Suprapubic skin (tissue), 4 donors: Measurements from ENCODE around the gene SH3BP4. TPM values are rescaled to one million over a fixed set of nuclear protein-coding genes. Genes with fewer than 3 reads are reported as not detected.

ENCODE experiments used
- DNase-seq, 2 donors: peaks; one replicate each; pipeline ENCODE4 v3.0.0-alpha.2; 2019; ENCODE audit warnings: low spot score in 2 of 2
- H3K27ac ChIP-seq: fragments of 200-600 bp; sonication (generic); one replicate; pipeline ENCODE4 v1.5.1; 2019
- H3K27me3 ChIP-seq: fragments of 200-600 bp; sonication (generic); one replicate; pipeline ENCODE4 v1.5.1; 2019
- H3K36me3 ChIP-seq: fragments of 200-600 bp; sonication (generic); one replicate; pipeline ENCODE4 v1.5.1; 2019
- H3K4me1 ChIP-seq: fragments of 200-600 bp; sonication (generic); one replicate; pipeline ENCODE4 v1.5.1; 2019
- H3K4me3 ChIP-seq: fragments of 200-600 bp; sonication (generic); one replicate; pipeline ENCODE4 v1.5.1; 2019; ENCODE audit warnings: mild to moderate bottlenecking
- H3K9me3 ChIP-seq: fragments of 200-600 bp; sonication (generic); one replicate; pipeline ENCODE4 v1.5.1; 2019
- CTCF ChIP-seq, 2 donors: fragments of 200-600 bp in 1 of 2; fragments of 450-650 bp in 1 of 2; sonication (generic) in 1 of 2; IDR thresholded peaks; one replicate each; pipeline ENCODE4 v1.5.1; 2016 to 2019; ENCODE audit warnings: antibody characterized with exemption in 2 of 2, mild to moderate bottlenecking in 1 of 2, moderate library complexity in 1 of 2
- EP300 ChIP-seq: sonication (generic); formaldehyde crosslinking; IDR thresholded peaks from one replicate; pipeline ENCODE4 v1.6.1; 2017; ENCODE audit warnings: antibody characterized with exemption
- POLR2A ChIP-seq, 2 donors: fragments of 450-650 bp; IDR thresholded peaks; one replicate each; pipeline ENCODE4 v1.6.1; 2017; ENCODE audit warnings: antibody characterized with exemption in 2 of 2, mild to moderate bottlenecking in 2 of 2, moderate library complexity in 2 of 2
- POLR2AphosphoS5 ChIP-seq, 3 donors: sonication (generic); formaldehyde crosslinking; IDR thresholded peaks; one replicate each; pipeline ENCODE4 v1.6.1; 2017; ENCODE audit warnings: antibody characterized with exemption in 3 of 3
- WGBS: methylation state at CpG from one replicate; pipeline ENCODE4 v1.1.5; 2018; 5-methylcytosine and 5-hydroxymethylcytosine counted together
- total RNA-seq, 4 donors: library from RNA; depleted of rRNA; stranded (reverse); fragments of >200 nt; gene quantifications; one replicate each; pipeline ENCODE4 v1.1.0, GENCODE V29; 2016

Gene SH3BP4
- total RNA-seq: 10 to 100 TPM; 38.6 to 82.6 (median 58.6) TPM

- WGBS: no CpG with 5 or more reads among the region's 88 CpGs
- H3K4me3 ChIP-seq: peak within 1 kb of the TSS; percentile 94
- H3K27ac ChIP-seq: peak within 1 kb of the TSS; percentile 92
- no peaks in the 10 kb centered on the region for H3K36me3 ChIP-seq
- H3K4me1 ChIP-seq: peaks cover 39% of the 10 kb centered on the region
- DNase-seq: peak; percentile 88
- peak in 1 of 2 donors; percentile 35 for TF ChIP-seq POLR2A (IDR thresholded peaks at IDR 0.05)
- no peak for TF ChIP-seq POLR2AphosphoS5 (IDR thresholded peaks at IDR 0.05)
- no peaks in the 10 kb centered on the region for H3K9me3 ChIP-seq
- no peaks in the 10 kb centered on the region for H3K27me3 ChIP-seq
These were observed at the start of gene SH3BP4 for GRCh38 chr2:234951664-234952269. SH3BP4 (plus strand) TSS chr2:234952017; CDS start chr2:235035003, 82,986 bp downstream.

GRCh38 chr2:234904785-234905184, 47.0 kb upstream of the SH3BP4 start:
- Histone ChIP-seq H3K9me3 (no peaks in the 10 kb centered on the region), H3K36me3 (no peaks in the 10 kb centered on the region), H3K4me1 (no peaks in the 10 kb centered on the region), H3K4me3 (no peak overlapping the region), H3K27me3 (no peaks in the 10 kb centered on the region), H3K27ac (no peak overlapping the region)
- TF ChIP-seq POLR2A (IDR thresholded peaks at IDR 0.05) (no peak), CTCF (IDR thresholded peaks at IDR 0.05) (no peak), POLR2AphosphoS5 (IDR thresholded peaks at IDR 0.05) (no peak), EP300 (no peak)
- DNase-seq: no peak
- WGBS: 100% methylated on average over 2 of the region's 2 CpGs

- 75% methylated on average over 12 of the region's 12 CpGs for WGBS
- no peak overlapping the region for H3K27ac ChIP-seq
- DNase-seq: no peak
- no peaks in the 10 kb centered on the region for H3K4me1 ChIP-seq
- H3K36me3 ChIP-seq: no peaks in the 10 kb centered on the region
- H3K9me3 ChIP-seq: no peaks in the 10 kb centered on the region
- TF ChIP-seq POLR2A (IDR thresholded peaks at IDR 0.05): no peak
- no peak for TF ChIP-seq EP300
- TF ChIP-seq CTCF (IDR thresholded peaks at IDR 0.05): no peak
- no peak for TF ChIP-seq POLR2AphosphoS5 (IDR thresholded peaks at IDR 0.05)
- H3K4me3 ChIP-seq: no peak overlapping the region
- H3K27me3 ChIP-seq: no peaks in the 10 kb centered on the region
These were observed 46.1 kb upstream of the SH3BP4 start for GRCh38 chr2:234905547-234906265.

GRCh38 chr2:234910186-234910679, 41.6 kb upstream of the SH3BP4 start:
- Histone ChIP-seq H3K4me1 (no peaks in the 10 kb centered on the region), H3K27ac (no peak overlapping the region), H3K27me3 (no peaks in the 10 kb centered on the region), H3K36me3 (no peaks in the 10 kb centered on the region), H3K9me3 (no peaks in the 10 kb centered on the region), H3K4me3 (no peak overlapping the region)
- TF ChIP-seq POLR2A (IDR thresholded peaks at IDR 0.05) (no peak), POLR2AphosphoS5 (IDR thresholded peaks at IDR 0.05) (no peak), EP300 (no peak), CTCF (IDR thresholded peaks at IDR 0.05) (no peak)
- WGBS: 73% methylated on average over 3 of the region's 3 CpGs
- no peak for DNase-seq

GRCh38 chr2:234911271-234911670, 40.5 kb upstream of the SH3BP4 start:
- no peak overlapping the region for H3K27ac ChIP-seq
- TF ChIP-seq POLR2A (IDR thresholded peaks at IDR 0.05) (no peak), EP300 (no peak), POLR2AphosphoS5 (IDR thresholded peaks at IDR 0.05) (no peak), CTCF (IDR thresholded peaks at IDR 0.05) (no peak)
- no peak overlapping the region for H3K4me3 ChIP-seq
- H3K36me3 ChIP-seq: no peaks in the 10 kb centered on the region
- H3K27me3 ChIP-seq: no peaks in the 10 kb centered on the region
- no peak for DNase-seq
- H3K9me3 ChIP-seq: no peaks in the 10 kb centered on the region
- WGBS: 14% methylated on average over 2 of the region's 2 CpGs
- no peaks in the 10 kb centered on the region for H3K4me1 ChIP-seq
